MG63 (cell line): ENCODE measurements around the gene ACKR4. TPM values are rescaled to one million over a fixed set of nuclear protein-coding genes. Genes with fewer than 3 reads are reported as not detected.

Experiments used
- total RNA-seq: library from RNA; depleted of rRNA; stranded (reverse); fragments of >200 nt; shearing (Covaris generic); gene quantifications from 2 replicates; pipeline ENCODE4 v1.2.3, GENCODE V29; 2014; ENCODE audit warnings: low replicate concordance; rRNA removed

Gene ACKR4
- total RNA-seq, 1 experiment from 2014 or later, result 0.26 TPM

Other genes with a start within 250 kb of the ACKR4 start
- gene DNAJC13, start 179.8 kb upstream of the ACKR4 start, total RNA-seq, result 33.7 and 44.1 TPM in 2 replicates
- 4.3 and 12.1 TPM in 2 replicates for gene ACAD11, start 62.5 kb downstream of the ACKR4 start, total RNA-seq
- gene UBA5, start 63.1 kb downstream of the ACKR4 start, total RNA-seq, result 40.5 and 49.2 TPM in 2 replicates
- gene NPHP3, start 125.1 kb downstream of the ACKR4 start, total RNA-seq, result 13.8 and 27.5 TPM in 2 replicates